ENCODE measurements around the gene AGGF1.
"Not testable (repeated sequence)": the region's sequence is repeated elsewhere in the genome, so short reads cannot be mapped to it uniquely, and the experiment has no call there.

Gene AGGF1

DNA sequence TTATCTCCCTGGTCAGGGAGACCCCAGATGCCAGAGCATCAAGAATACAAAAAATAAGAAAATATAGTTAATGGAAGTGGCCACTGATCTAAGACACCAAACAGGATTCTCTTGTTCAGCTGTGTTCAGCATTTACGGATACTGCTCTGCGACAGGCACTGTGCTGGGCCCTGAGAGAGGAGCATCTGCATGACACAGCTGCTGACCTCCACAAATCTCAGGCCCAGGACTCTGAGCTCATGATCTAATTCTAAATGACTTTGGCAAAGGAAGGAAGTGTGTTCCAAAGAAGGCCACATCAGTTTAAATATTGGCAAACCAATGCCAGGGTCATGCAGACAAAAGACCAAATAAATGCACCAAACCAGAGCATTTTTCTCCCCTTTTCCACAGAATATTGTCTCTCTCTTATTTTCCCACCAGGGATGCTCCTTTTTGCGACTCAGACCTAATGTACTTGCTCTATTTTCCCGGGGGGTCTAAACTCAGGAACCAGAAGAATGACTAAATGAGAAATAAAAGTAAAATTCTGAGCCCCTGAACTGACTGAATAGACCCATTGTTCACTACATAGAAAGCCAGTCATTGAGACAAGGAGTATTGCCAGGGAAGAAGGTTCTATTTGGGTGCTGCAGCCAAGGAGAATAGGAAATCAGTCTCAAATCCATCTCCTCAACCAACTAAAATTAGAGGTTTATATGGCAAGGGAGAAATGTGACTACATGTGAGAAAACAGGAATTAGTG is 1.4 kb upstream of the AGGF1 start:
- DNase-seq (ENCODE audit: low read depth) = no peak

- DNase-seq (ENCODE audit: low read depth) = no peak
Observed at GRCh38 chr5:77029376-77029885, 773 bp upstream of the AGGF1 start.

GRCh38 chr5:77031891-77032290 is 1.7 kb downstream of the AGGF1 start:
- no peak for DNase-seq (ENCODE audit: low read depth)

- DNase-seq (ENCODE audit: low read depth) = no peak
Observed at GRCh38 chr5:77032635-77033034, 2.4 kb downstream of the AGGF1 start.

GRCh38 chr5:77033338-77033737 is 3.1 kb downstream of the AGGF1 start:
- no peak for DNase-seq (ENCODE audit: low read depth)

- DNase-seq (ENCODE audit: low read depth) = no peak
Observed at GRCh38 chr5:77035950-77036349, 5.7 kb downstream of the AGGF1 start.

DNA sequence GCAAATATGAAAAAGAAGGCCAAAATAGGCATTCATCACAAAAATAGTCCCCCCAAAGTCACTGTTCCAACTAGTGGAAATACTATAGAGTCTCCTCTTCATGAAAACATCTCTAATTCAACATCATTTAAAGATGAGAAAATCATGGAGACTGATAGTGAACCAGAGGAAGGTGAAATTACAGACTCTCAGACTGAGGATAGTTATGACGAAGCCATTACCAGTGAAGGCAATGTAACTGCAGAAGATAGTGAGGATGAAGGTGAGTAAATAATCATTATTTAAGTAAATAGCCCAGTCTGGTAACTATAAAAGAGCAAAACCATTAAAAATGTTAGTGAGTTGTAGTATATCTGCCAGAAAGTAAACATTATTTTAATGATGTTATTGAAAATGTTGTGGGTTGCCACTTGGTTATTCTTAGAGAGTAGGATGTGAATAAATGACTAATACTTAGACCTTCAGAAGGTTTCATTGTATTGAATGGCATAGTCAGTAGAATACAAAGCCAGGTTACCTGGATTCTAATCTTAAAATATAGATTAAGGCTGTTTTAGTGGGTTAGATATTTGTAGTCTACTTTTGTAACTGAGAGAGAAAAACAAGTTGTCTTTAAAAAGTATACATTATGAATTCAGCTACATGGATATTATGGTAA is 16.3 kb downstream of the AGGF1 start:
- DNase-seq (ENCODE audit: low read depth) = no peak

DNA sequence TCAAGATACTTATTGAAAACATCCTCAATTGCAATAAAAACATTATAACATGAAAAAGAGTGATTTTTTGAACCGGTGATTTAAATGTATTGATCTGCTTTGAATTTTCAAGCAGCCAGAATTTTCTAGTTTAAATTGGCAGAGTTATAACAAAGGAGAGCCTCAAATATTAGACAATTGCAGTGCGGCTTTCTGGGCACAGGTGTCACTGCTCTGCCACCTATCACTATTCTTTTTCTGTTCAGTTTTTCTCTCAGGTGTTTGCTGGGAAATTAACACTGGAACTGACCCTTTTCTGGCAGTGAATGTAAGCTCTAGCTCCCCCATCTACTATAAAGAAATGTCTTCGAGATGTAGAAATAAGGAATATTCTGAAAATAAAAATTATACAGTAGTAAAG is 33.8 kb downstream of the AGGF1 start:
- DNase-seq (ENCODE audit: low read depth) = no peak

- DNase-seq (ENCODE audit: low read depth) = no peak
Observed at GRCh38 chr5:77065256-77065655, 35.1 kb downstream of the AGGF1 start.

DNA sequence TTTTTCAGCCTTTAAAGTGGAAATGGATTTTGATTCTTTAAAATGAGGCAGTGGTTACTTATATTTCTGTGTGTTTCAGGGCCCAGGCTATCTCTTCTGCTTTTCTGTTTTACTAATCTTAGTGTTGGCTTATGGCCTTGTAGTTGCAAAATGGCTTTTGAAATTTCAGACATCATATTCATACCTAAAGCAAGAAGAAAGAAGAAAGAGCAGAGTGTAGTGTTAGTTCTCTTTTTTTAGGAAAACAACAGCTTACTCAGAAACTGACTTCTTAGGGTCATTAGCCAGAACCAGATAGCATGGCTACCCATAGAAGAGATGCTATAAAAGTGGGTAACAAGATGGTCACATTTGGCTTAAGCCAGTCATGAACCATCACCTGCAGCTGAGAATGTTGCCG is 36.0 kb downstream of the AGGF1 start:
- DNase-seq (ENCODE audit: low read depth) = no peak

- DNase-seq (ENCODE audit: low read depth) = no peak
Observed at GRCh38 chr5:77066823-77067442, 36.7 kb downstream of the AGGF1 start.

- no peak for DNase-seq (ENCODE audit: low read depth)
Observed at GRCh38 chr5:77073667-77074066, 43.5 kb downstream of the AGGF1 start.

DNA sequence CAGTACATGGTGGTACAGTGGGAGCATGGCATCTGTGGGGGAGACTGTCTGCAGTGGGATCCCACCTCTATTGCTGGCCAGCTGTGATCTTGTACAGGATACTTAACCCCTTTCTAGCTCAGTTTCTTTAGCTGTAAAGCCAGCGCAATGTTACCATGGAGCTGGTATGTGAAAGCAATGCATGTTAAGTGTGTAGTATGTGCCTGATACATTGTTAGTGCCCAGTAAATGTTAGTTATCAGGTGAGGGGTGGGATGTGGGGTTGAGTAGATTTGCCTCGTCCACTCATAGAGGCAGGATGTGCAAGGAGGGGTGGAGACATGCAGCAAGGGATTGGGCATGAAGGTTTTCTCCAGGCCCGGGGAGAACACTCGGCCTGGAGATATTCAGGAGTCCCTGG is 44.5 kb downstream of the AGGF1 start:
- DNase-seq (ENCODE audit: low read depth) = no peak

GRCh38 chr5:77076961-77077828 is 47.0 kb downstream of the AGGF1 start:
- DNase-seq (ENCODE audit: low read depth) = no peak

- DNase-seq (ENCODE audit: low read depth) = no peak
Observed at GRCh38 chr5:77077829-77078176, 47.6 kb downstream of the AGGF1 start.

DNA sequence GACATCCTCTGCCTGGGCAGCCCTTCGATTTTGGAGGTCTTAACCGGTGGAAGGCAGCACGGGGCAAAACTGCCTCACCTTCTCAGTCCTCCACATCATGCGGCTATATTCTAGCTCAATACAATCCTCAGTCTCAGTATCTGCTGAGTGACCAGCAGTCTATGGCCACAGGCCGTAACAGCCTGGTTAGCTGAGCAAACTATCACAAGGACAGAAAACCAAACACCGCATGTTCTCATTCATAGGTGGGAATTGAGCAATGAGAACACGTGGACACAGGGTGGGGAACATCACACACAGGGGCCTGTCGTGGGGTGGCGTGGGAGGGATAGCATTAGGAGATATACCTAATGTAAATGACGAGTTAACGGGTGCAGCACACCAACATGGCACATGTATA is 50.3 kb downstream of the AGGF1 start:
- DNase-seq (ENCODE audit: low read depth) = not testable (repeated sequence)

DNA sequence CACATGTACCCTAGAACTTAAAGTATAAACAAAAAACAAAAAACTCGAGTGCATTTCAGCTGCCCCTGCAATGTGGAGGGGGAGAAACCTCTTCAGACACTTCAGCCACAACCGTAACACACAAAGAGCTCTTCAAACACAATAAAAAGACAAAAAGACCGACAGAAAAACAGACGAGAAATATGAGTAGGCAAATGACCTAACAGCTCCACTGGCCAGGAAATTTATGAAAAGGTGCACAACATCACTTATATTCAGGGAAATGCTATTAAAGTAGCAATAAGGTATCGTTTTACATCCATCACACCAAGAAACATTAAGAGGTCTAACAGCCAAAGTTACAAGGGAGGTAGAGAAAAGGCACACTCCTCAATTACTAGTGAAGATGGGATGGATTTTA is 50.7 kb downstream of the AGGF1 start:
- DNase-seq (ENCODE audit: low read depth) = no peak

GRCh38 chr5:77082280-77082679 is 52.1 kb downstream of the AGGF1 start:
- no peak for DNase-seq (ENCODE audit: low read depth)

DNA sequence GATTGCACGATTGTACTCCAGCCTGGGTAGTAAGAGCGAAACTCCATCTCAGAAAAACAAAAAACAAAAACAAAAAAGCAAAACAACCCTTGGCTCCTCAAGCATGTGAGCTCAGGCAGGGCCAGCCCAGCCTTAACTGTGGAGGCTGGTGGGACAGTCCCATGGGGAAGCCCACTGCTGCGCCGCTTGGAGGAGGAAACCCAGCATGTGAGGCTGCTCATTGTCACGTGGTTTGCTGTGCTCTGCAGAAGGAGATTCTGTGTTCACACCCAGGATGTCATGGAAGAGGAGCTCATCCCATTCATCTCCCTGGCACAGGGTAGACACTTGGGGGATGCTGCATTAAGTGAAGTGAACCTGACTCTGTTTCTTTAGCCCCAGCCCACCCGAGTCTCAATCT is 52.9 kb downstream of the AGGF1 start:
- DNase-seq (ENCODE audit: low read depth) = no peak

- DNase-seq (ENCODE audit: low read depth) = no peak
Observed at GRCh38 chr5:77086368-77086688, 56.1 kb downstream of the AGGF1 start.

DNA sequence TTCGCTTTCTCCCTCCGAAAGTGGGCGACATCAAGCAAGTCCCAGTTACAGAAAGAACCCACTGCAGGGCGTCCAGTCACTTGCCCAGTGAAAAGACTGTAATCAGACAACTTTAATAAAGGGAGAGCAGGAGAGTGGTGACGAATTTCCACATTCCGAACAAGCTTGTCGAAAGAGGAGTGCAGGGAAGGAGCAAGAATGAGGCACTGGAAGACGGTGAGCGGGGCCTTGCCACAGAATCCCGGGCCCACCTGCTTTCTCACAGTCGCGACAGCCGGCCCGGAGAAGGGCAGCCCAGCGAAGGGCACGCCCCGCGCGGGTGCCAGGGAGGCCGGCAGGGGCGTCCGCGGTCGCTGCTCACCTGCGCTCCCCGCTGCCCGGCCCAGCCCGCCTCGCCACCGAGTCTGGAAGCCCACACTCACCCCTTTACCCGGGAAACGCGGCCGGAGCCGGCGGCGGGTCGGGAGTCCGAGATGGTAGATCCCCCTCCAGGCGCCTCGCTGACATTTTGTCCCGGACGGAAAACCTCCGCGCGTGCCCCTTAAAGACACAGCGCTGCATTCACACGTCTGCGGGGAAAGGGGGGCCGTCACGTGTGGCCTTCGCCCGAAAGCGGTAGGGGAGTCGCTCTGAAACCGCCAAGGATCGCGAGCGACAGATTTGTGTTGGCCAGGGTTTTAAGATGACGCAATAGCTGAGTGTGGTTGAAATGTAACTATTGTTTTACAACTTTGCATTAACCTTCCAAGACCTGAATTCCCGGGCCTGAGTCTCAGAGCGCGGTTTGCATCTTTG is 56.7 kb downstream of the AGGF1 start, which contains the start of gene ZBED3:
Gene ZBED3 (minus strand): TSS at position 597 of the 795 bp plus-strand sequence. CDS start 9,407 bp downstream, outside the sequence.
- DNase-seq (ENCODE audit: low read depth) = peak; percentile 16

All from stimulated activated CD4-positive, alpha-beta T cell treated with anti-CD3 and anti-CD28 coated beads, Interleukin-2, amount 100 ng/mL, for 4 hours (primary cell).